HG03520 (cell line): ENCODE data around the gene TEX11.

Source experiments
- ATAC-seq: cut with Tn5 transposase; IDR thresholded peaks from one replicate; pipeline ENCODE4 v1.9.1; 2021; ENCODE audit warnings: mild to moderate bottlenecking, moderate library complexity; ENCODE audit not compliant: unreplicated experiment

Gene TEX11

DNA sequence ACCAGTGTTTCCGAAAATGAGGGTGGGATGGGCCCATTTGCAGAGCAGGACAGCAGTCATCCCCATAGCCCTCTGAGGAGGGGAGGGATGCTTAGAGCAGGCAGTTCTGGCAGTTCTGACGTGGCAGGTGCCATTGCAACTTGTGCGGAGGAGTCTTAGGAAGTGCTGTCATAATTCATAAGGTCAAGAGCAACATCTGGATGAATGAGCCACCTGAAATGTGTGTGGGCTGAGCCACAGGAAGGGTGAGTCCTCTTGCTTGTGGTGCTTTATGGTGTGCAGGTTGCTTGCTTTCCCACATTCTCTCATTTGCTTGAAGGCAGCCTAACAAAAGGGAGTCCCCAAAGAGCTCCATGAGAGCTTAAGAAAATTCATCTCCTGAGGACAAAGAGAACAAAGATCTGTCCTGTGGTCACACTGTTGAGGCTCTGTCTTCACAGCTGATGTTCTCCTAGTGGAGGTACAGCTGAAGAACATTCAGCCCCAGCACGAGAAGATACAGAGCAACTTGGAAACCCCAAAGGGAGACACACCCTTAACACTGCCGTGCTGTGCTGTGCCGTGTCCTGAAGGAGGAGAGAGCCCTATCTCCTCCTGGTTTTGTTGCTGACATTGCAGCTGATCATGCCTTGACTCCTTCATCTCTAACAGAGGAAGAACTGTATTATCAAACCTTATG is 403.6 kb downstream of the TEX11 start:
- no peak for ATAC-seq

DNA sequence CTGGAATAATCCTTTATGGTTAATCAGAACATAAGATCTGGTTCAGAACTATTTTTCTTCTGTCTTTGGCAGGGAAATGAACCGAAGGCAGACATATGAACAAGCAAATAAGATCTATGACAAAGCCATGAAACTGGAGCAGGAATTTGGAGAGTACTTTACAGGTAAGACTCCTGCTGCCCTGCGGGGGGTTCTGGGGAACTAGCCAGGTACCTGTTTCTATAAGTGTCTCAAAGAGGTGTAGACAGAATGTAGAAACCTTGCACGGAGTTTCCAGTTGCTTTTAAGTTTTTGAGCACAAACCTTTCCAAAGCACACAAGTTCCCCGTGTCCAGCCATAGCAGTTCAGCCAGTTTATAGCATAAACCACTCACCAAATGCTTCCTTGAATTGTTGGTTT is 407.7 kb downstream of the TEX11 start:
- no peak for ATAC-seq

DNA sequence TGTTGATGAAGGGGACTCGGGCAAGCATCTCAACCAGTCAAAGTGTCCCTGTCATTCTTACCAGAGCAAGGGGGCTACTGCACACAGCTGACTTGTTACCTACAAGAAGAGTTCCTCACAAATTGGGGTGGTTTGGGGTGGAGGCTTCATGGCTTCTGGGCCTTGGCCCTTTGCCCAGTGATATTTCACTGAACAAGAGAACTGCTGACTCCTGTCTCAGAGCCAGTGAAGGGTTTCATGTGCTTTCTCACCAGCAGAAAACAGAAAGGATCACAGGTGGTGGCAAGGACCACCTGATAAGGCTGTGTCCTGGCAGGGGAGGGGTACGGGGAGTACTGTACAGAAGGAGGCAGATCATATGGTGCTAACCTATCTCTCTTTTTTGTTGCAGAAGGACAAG is 410.4 kb downstream of the TEX11 start:
- no peak for ATAC-seq

DNA sequence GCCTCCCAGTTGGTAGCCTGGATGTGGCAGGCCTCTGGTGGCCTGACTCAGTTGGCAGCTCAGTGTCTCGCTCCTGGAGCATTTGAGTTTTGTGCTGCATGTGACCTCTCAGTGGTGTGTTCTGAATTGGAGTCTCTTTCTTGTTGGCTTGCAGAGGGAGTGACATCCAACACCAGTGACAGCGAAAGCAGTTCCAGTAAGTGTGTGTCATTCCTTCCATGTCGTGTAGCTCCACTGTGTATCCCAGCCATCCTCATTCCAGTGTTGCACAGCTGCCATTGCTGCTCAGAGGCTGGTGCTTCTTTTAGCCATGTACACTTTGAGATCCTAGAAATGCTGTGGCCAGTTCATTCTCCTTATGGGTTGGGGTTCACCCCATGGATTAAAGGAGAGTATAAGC is 411.5 kb downstream of the TEX11 start:
- ATAC-seq: no peak

DNA sequence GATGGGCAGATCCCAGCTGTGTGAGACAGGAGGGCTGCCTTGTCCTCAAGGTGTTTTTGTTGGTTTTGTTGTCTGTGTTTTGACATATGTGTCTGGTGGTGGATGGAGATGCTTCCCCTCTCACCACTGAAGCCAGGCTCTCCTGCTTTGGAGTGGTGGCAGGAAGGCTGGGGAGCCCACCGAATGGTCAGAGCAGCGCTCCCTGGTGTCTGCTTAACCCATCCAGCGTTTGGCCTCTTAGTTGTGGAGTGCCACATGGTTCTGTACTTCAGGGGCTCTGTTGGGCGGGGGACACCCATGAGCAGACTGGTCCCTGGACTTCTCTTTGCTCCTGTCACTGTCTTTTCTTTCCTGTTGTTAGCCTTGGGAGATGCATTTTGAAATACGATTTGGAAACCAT is 412.0 kb downstream of the TEX11 start:
- ATAC-seq: no peak

DNA sequence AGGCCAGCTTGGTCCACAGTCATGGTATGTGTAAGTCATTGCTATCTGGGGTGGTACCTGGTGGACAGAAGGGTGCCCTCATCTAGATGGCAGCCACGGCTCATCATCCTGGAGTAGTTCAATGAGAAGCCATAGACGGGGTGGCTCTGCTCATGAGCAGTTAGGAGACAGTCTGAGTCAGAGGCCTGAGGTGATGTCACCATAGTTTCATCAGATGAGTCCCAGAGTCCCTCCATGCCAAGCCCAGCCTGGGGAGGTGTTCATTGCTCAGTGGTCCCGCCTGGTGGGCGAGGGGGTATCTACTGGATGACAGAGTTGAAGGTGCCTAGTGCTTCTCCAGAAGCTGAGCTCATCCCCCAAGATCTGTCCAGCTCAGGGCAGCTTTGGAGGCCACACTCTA is 414.1 kb downstream of the TEX11 start:
- ATAC-seq: no peak

DNA sequence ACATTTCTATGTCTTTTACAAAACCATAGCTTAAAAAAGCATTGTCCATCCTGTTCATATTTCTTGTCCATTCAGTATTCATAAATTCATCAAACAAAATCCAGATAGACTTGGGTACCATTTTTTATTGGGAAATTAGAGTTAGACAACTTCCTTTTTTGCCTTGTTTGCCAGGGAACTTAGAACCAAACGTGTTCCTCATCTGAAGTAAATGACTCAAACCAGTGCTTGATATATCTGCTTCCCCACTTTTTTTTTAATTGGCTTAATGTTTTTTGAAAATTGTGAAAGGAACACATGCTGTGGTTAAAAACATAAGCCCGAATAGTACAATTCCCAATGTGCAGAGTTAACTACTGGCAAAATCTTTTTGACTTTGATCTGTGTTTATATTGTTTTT is 419.7 kb downstream of the TEX11 start:
- ATAC-seq: no peak

DNA sequence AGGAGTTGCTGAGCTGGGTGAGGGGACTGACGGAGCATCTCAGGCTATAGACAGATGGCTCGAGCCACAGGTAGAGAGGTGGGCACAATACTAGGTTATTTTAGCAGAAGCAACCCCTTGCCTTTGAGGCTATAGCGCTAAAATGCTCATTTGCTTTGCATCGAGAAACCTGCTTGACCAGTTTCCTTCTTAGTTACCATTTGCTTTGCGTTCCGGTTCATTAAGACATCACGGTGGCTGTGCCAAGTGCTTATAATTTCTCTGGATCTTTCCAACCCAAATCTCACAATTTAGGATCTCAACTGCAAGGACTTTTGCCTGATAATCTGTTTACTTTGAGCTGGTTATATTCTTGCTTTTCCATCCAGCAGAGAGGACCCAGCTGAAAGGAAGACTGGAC is 423.0 kb downstream of the TEX11 start:
- no peak for ATAC-seq

DNA sequence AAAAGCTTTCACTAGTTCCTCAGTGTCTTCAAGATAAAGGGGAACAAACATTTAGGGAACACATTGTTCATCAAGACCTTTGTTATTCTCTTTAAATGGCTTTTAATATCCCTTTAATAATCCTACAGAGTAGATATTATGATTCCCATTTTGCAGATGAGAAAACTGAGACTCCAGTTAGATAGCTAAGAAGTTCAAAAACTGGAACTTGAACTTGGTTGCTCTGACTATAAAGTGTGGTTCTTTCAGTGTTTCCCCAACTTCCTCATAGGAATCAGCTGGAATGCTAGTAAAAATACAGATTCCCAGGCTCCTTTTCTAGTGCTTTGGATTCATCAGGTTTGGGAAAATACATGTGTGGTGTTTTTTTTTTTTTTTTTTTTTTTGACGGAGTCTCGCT is 426.2 kb downstream of the TEX11 start:
- no peak for ATAC-seq

DNA sequence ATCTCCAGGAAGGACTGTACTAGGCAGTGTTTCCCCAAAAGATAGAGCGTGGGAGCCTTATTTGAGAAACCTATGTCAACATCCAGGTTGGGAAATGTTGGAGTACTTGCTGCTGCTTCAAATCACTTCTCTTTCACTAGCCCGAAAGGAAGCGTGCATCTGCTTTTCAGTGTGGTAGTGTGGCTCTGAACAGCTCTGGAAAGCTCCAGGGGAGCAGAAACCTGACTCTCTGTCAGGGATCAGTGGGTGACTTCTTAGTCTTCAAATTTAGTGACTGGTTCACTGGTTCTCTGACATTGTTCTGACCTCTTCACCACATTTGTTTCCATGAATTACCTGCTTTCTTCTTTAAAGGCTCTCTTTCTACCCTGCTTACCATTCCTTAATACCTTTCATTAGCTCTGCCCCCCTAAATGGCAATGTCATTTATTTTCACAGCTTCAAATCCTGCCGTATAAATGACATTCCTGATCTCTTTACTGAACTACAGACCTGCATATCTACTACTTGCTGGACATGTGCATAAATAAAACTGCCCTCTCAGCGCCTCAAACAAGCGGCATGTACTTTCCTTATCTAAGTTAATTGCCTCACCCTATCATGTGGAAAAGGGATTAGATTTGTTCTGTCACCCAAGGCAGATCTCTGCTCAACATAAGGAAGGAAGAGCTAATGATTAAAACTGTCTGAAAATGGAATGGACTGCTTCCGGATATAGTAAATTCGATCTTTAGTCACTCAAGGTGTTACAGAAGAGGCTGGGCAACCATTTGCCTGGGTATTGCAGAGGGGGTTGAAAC is 426.8 kb downstream of the TEX11 start:
- no peak for ATAC-seq

DNA sequence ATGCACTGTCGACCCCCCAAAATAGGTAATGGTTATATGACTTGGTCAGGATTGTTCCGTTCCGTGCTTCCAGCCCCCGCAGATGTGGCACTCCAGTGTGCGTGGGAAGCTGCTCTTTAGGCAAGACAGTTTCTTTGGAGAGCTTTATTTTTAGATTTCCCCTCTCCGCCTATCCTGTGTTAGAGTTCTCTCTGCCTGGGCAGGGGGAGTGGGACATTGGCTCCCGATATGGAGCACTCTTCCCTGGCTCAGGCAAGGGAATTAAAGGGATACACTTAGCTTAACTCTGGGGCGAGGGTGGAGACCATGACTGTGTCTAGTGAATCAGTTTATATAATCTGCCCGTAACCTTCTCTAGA is 427.9 kb downstream of the TEX11 start:
- no peak for ATAC-seq

DNA sequence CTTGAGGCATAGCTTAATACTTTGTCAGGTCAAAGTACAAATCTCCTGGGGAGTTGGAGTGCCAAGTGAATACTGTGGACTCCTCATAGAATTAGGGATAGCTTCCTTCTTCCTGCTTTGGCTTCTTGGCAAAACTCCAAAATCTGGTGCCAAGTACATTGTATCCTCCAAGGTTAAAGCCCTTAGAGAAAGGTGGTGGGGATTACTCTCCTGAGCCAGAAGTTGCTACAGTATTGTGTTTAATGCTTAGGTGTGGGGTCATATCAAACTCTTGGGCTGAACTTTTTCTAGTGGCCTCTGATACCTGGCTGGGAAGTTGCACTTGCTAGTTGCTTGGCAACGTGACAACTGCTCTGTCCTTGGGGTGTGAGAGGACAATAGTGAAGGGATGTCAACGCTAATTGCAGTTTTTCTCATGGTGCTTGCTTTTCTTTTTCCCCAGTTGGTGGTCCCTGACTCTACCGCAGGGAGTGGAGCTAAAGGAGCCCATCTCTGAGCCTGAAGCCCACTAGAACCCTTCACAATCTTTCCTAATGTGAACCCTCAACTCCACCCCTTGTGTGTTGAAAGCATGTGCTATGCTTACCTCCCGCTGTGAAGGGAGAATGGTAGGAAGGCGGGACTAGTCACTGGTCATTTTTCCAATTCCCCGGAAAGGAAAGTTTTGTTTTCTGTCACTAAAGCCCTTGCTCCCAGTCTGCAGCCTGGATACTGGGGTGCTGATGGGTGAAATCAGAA is 428.4 kb downstream of the TEX11 start:
- no peak for ATAC-seq

DNA sequence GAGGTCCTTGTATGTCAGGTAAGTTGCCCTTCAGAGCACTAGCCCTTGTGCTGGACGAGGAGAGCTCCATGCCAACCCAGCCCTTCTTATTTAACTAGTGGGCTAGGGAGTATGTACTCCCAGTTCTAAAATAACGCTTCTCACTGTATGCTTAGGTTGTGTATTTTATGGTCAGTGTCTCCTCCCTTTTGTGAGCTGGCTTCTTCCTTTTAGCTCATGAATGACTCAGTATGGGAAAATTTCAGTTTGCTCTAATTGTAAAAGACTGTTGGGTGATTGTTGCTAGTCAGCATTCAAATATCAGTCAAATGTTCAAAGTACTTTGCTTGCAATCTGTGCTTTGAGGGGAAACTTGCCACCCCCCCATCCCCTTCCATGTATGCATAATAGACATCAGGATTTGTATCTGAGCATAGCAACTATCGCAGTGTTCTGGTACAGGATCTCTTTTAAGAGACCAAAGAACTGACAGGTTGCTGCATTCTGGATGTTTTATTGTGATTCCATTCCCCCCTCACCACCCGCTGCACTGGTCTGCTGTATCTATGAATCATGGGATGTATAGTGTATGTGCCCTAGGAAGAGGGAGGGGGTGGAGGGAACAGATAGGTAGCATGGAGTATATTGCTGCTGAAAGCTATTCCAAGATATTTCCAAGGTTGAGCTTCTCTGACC is 429.1 kb downstream of the TEX11 start:
- ATAC-seq: no peak
